Fibroblast of lung (primary cell): ENCODE data around the gene SGIP1. TPM values are rescaled to one million over a fixed set of nuclear protein-coding genes. Genes with fewer than 3 reads are reported as not detected.
"Not testable (repeated sequence)": the region's sequence is repeated elsewhere in the genome, so short reads cannot be mapped to it uniquely, and the experiment has no call there.

ENCODE experiments used
- DNase-seq, 2 donors: peaks; one replicate each; pipeline versions ENCODE4 v3.0.0 to v3.0.0-alpha.2; 2010; ENCODE audit warnings: low read depth in 2 of 2
- H2AFZ ChIP-seq: 2 replicates; pipeline ENCODE4 v1.5.1; 2012; ENCODE audit warnings: low read length, control low read depth, inconsistent platforms
- H3K27ac ChIP-seq: 2 replicates; pipeline ENCODE4 v1.5.1; 2011; ENCODE audit warnings: low read length, control low read depth; ENCODE audit not compliant: insufficient read depth
- H3K27me3 ChIP-seq: 2 replicates; pipeline ENCODE4 v1.5.1; 2011; ENCODE audit warnings: mild to moderate bottlenecking, low read length; ENCODE audit not compliant: control insufficient read depth, insufficient read depth
- H3K36me3 ChIP-seq: 2 replicates; pipeline ENCODE4 v1.5.1; 2011; ENCODE audit warnings: low read length; ENCODE audit not compliant: control insufficient read depth, insufficient read depth
- H3K4me1 ChIP-seq: 2 replicates; pipeline ENCODE4 v1.5.1; 2011; ENCODE audit warnings: low read length; ENCODE audit not compliant: control insufficient read depth, insufficient read depth; ENCODE audit errors: extremely low read depth
- H3K4me2 ChIP-seq: 2 replicates; pipeline ENCODE4 v1.5.1; 2011; ENCODE audit warnings: low read length, control low read depth; ENCODE audit not compliant: insufficient read depth; ENCODE audit errors: extremely low read depth
- H3K4me3 ChIP-seq, 4 experiments: fragments of 200-600 bp in 1 of 4; sonication (generic) in 1 of 4; replicated peaks in 1 of 4; 2 replicates each; pipeline ENCODE4 v1.5.1; 2011 to 2016; ENCODE audit warnings: low read length in 4 of 4, low read depth in 3 of 4, mild to moderate bottlenecking in 3 of 4, control low read depth in 2 of 4, inconsistent platforms in 1 of 4, mixed read lengths in 1 of 4; ENCODE audit not compliant: insufficient read depth in 1 of 4; ENCODE audit errors: control extremely low read depth in 1 of 4
- H3K79me2 ChIP-seq: 2 replicates; pipeline ENCODE4 v1.5.1; 2012; ENCODE audit warnings: mild to moderate bottlenecking, low read length, inconsistent platforms; ENCODE audit not compliant: control insufficient read depth, insufficient read depth
- H3K9ac ChIP-seq: 2 replicates; pipeline ENCODE4 v1.5.1; 2011; ENCODE audit warnings: mild to moderate bottlenecking, low read length, control low read depth; ENCODE audit not compliant: insufficient read depth
- H3K9me3 ChIP-seq: 2 replicates; pipeline ENCODE4 v1.5.1; 2012; ENCODE audit warnings: low read depth, low read length; ENCODE audit not compliant: control insufficient read depth, insufficient read depth
- H4K20me1 ChIP-seq: 2 replicates; pipeline ENCODE4 v1.5.1; 2011; ENCODE audit warnings: low read length; ENCODE audit not compliant: control insufficient read depth, insufficient read depth; ENCODE audit errors: extremely low read depth
- CTCF ChIP-seq, 2 donors: IDR thresholded peaks in 1 of 2; conservative IDR thresholded peaks in 1 of 2; 1 replicate in 1 of 2; 2 replicates in 1 of 2; pipeline ENCODE4 v1.5.1; 2011 to 2012; ENCODE audit warnings: low read length in 2 of 2, control low read depth in 1 of 2, inconsistent platforms in 1 of 2, low read depth in 1 of 2, mild to moderate bottlenecking in 1 of 2
- EZH2 ChIP-seq: IDR thresholded peaks from 2 replicates; pipeline ENCODE4 v1.5.1; 2012; ENCODE audit warnings: low read length, control low read depth, mild to moderate bottlenecking; ENCODE audit errors: missing control alignments
- polyA plus RNA-seq, 2 donors: library from polyadenylated mRNA; depleted of rRNA in 1 of 2; stranded (reverse) in 1 of 2; unstranded in 1 of 2; fragments of >200 nt; gene quantifications; 2 replicates each; pipeline ENCODE4 v1.2.1, GENCODE V29; 2011 to 2012; ENCODE audit warnings: missing spikeins in 1 of 2
- total RNA-seq: library from RNA; depleted of rRNA; stranded (reverse); fragments of >200 nt; gene quantifications from 2 replicates; pipeline ENCODE4 v1.2.1, GENCODE V29; 2014

Gene SGIP1
- total and polyA plus RNA-seq, 2 donors (not counting 1 experiment from before 2014, with no cell fraction given): 37.8 to 77.6 TPM

- Histone ChIP-seq H3K4me1 (no peaks in the 10 kb centered on the region), H2AFZ (no peak overlapping the region), H3K9ac (no peak overlapping the region), H3K4me2 (no peak overlapping the region), H3K36me3 (no peaks in the 10 kb centered on the region), H3K79me2 (peaks cover 1% of the 10 kb centered on the region), H3K27me3 (no peaks in the 10 kb centered on the region), H3K27ac (no peak overlapping the region), H3K4me3 (no peak overlapping the region), H4K20me1 (no peaks in the 10 kb centered on the region), H3K9me3 (no peaks in the 10 kb centered on the region)
- DNase-seq: no peak
- TF ChIP-seq CTCF (conservative IDR thresholded peaks at IDR 0.05 in 1 of 2, IDR thresholded peaks at IDR 0.05 in 1 of 2; ENCODE audit: low read depth in 1 of 2, low read length in 2 of 2): no peak
- TF ChIP-seq EZH2: no peak
Observed at GRCh38 chr1:66585002-66585401, 51.0 kb downstream of the SGIP1 start.

GRCh38 chr1:66589326-66589725 lies 55.4 kb downstream of the SGIP1 start:
- H3K4me2 ChIP-seq: no peak overlapping the region
- no peaks in the 10 kb centered on the region for H3K9me3 ChIP-seq
- no peak overlapping the region for H3K27ac ChIP-seq
- H3K79me2 ChIP-seq: peaks cover 1% of the 10 kb centered on the region
- no peaks in the 10 kb centered on the region for H3K27me3 ChIP-seq
- TF ChIP-seq CTCF (conservative IDR thresholded peaks at IDR 0.05 in 1 of 2, IDR thresholded peaks at IDR 0.05 in 1 of 2; ENCODE audit: low read depth in 1 of 2, low read length in 2 of 2) (no peak), EZH2 (no peak)
- no peak for DNase-seq
- no peaks in the 10 kb centered on the region for H4K20me1 ChIP-seq
- no peak overlapping the region for H2AFZ ChIP-seq
- H3K4me3 ChIP-seq: no peak overlapping the region
- H3K4me1 ChIP-seq: no peaks in the 10 kb centered on the region
- peaks cover 1% of the 10 kb centered on the region for H3K36me3 ChIP-seq
- no peak overlapping the region for H3K9ac ChIP-seq

GRCh38 chr1:66592106-66592507 lies 58.2 kb downstream of the SGIP1 start:
- H3K36me3 ChIP-seq, H4K20me1 ChIP-seq, H3K4me1 ChIP-seq, H3K79me2 ChIP-seq, H2AFZ ChIP-seq, H3K27ac ChIP-seq, H3K9ac ChIP-seq, H3K4me2 ChIP-seq, H3K9me3 ChIP-seq, H3K27me3 ChIP-seq, H3K4me3 ChIP-seq, DNase-seq: not testable (repeated sequence)
